LHCN-M2 (cell line): ENCODE data around the gene TRAPPC3L. TPM values are rescaled to one million over a fixed set of nuclear protein-coding genes. Genes with fewer than 3 reads are reported as not detected.

ENCODE experiments used
- DNase-seq: peaks from one replicate; pipeline ENCODE4 v3.0.0-alpha.2; 2012; ENCODE audit warnings: low read depth
- total RNA-seq: library from RNA; depleted of rRNA; stranded (reverse); fragments of >200 nt; gene quantifications from 2 replicates; pipeline ENCODE4 v1.2.3, GENCODE V29; 2014

The TRAPPC3L gene
- total RNA-seq, 1 experiment from 2014 or later, result 0.06 TPM

GRCh38 chr6:116467096-116467495 lies 78.4 kb downstream of the TRAPPC3L start:
- DNase-seq, result no peak

GRCh38 chr6:116465246-116465645 lies 80.2 kb downstream of the TRAPPC3L start:
- no peak for DNase-seq

GRCh38 chr6:116463301-116463700 lies 82.2 kb downstream of the TRAPPC3L start:
- DNase-seq, result no peak

GRCh38 chr6:116461932-116462885 lies 83.3 kb downstream of the TRAPPC3L start:
- DNase-seq, result peak; percentile 57

- no peak for DNase-seq
Observed at GRCh38 chr6:116461331-116461931, 84.1 kb downstream of the TRAPPC3L start, which contains the start of gene CALHM6. Gene CALHM6, plus strand, starts transcription at chr6:116461375. Its CDS starts 555 bp downstream, at chr6:116461930.

GRCh38 chr6:116459927-116460326 lies 85.6 kb downstream of the TRAPPC3L start:
- DNase-seq, result no peak

- no peak for DNase-seq
Observed at GRCh38 chr6:116458264-116458663, 87.2 kb downstream of the TRAPPC3L start.

GRCh38 chr6:116456927-116457326 lies 88.6 kb downstream of the TRAPPC3L start:
- DNase-seq, result no peak

- no peak for DNase-seq
Observed at GRCh38 chr6:116456106-116456505, 89.4 kb downstream of the TRAPPC3L start.

GRCh38 chr6:116452531-116452930 lies 93.0 kb downstream of the TRAPPC3L start:
- no peak for DNase-seq

GRCh38 chr6:116451916-116452315 lies 93.6 kb downstream of the TRAPPC3L start:
- DNase-seq, result no peak

GRCh38 chr6:116450769-116451740 lies 94.4 kb downstream of the TRAPPC3L start:
- no peak for DNase-seq

- no peak for DNase-seq
Observed at GRCh38 chr6:116450185-116450710, 95.2 kb downstream of the TRAPPC3L start.

GRCh38 chr6:116449565-116449964 lies 95.9 kb downstream of the TRAPPC3L start:
- no peak for DNase-seq

GRCh38 chr6:116447496-116448011 lies 97.9 kb downstream of the TRAPPC3L start:
- DNase-seq, result peak; percentile 91

- no peak for DNase-seq
Observed at GRCh38 chr6:116447052-116447451, 98.4 kb downstream of the TRAPPC3L start.

- DNase-seq, result no peak
Observed at GRCh38 chr6:116446399-116446798, 99.1 kb downstream of the TRAPPC3L start.

- DNase-seq, result peak; percentile 56
Observed at GRCh38 chr6:116445102-116445501, 100.4 kb downstream of the TRAPPC3L start.
